K562 (cell line): ENCODE measurements around the gene SMIM13. TPM values are rescaled to one million over a fixed set of nuclear protein-coding genes. Genes with fewer than 3 reads are reported as not detected.

Experiments
- CSDE1 ChIP-seq, 2 experiments: fragments of 450-650 bp; IDR thresholded peaks; 2 replicates each; pipeline ENCODE4 v1.6.1; 2016; ENCODE audit warnings: mild to moderate bottlenecking in 1 of 2
- E2F8 ChIP-seq: fragments of 450-650 bp; IDR thresholded peaks from 2 replicates; pipeline ENCODE4 v1.7.1; 2018; ENCODE audit warnings: mild to moderate bottlenecking, low read depth; ENCODE audit not compliant: partially characterized antibody
- FOXK2 ChIP-seq, 2 experiments: fragments of 450-650 bp; IDR thresholded peaks in 1 of 2; conservative IDR thresholded peaks in 1 of 2; 2 replicates each; pipeline ENCODE4 v1.6.1; 2016; ENCODE audit warnings: low read depth in 2 of 2, mild to moderate bottlenecking in 1 of 2
- FOXO4 ChIP-seq: fragments of 450-650 bp; formaldehyde crosslinking; IDR thresholded peaks from 2 replicates; pipeline ENCODE4 v1.4.0; 2020; ENCODE audit warnings: mild to moderate bottlenecking, moderate library complexity
- HCFC1 ChIP-seq: IDR thresholded peaks from 2 replicates; pipeline ENCODE4 v1.6.1; 2012; ENCODE audit warnings: low read depth, low read length, improper control_type of control experiment
- HSF4 ChIP-seq: fragments of 250-450 bp; sonication (Bioruptor Pico); IDR thresholded peaks from 2 replicates; pipeline ENCODE4 v2.1.2; 2022; ENCODE audit warnings: mild to moderate bottlenecking, moderate library complexity, borderline replicate concordance
- ZNF41 ChIP-seq: fragments of 250-450 bp; sonication (Bioruptor Pico); conservative IDR thresholded peaks from 2 replicates; pipeline ENCODE4 v1.4.0; 2020; ENCODE audit warnings: mild to moderate bottlenecking
- polyA plus RNA-seq, 8 experiments: library from polyadenylated mRNA; depleted of rRNA in 4 of 8; stranded (reverse) in 5 of 8; unstranded in 3 of 8; fragments of >200 nt; fragmentation: Nextera tagmentation in 2 of 8; fragmentation: Illumina TruSeq in 1 of 8; extraction: Ambion mirVana in 2 of 8; extraction: Trizol in 1 of 8; gene quantifications; 2 replicates each; pipeline versions ENCODE4 v1.2.1 to v1.2.3, GENCODE V29; 2011 to 2014; ENCODE audit warnings: inconsistent platforms in 1 of 8, missing spikeins in 1 of 8
- total RNA-seq, 7 experiments: library from RNA; depleted of rRNA in 6 of 7; stranded (reverse); fragments of >200 nt in 6 of 7; fragmentation: Illumina TruSeq in 2 of 7; extraction: Trizol in 2 of 7; gene quantifications; 2 replicates each; pipeline versions ENCODE4 v1.2.1 to v1.2.3, GENCODE V29; 2011 to 2021; ENCODE audit warnings: low replicate concordance in 1 of 7

Gene SMIM13
- total and polyA plus RNA-seq, 9 of the 15 experiments (the other 6 are each of a cell fraction or from before 2014, with no cell fraction given): 5.5 to 24.8 (median 11.7) TPM

- TF ChIP-seq HSF4 (CRISPR knock-in tag): no peak
- no peak for TF ChIP-seq ZNF41 (CRISPR knock-in tag)
- TF ChIP-seq HCFC1: no peak
- TF ChIP-seq E2F8: no peak
- no peak for TF ChIP-seq CSDE1 (IDR thresholded peaks at IDR 0.05)
- TF ChIP-seq FOXO4 (CRISPR knock-in tag): no peak
- TF ChIP-seq FOXK2 (conservative IDR thresholded peaks at IDR 0.05 in 1 of 2, IDR thresholded peaks at IDR 0.05 in 1 of 2; ENCODE audit: low read depth in 2 of 2): no peak
- TF ChIP-seq, all 486 proteins: peak for 0
Observed at GRCh38 chr6:11164717-11165646, 71.3 kb downstream of the SMIM13 start (continued).
